ENCODE measurements around the gene SPATA9.
A peak's percentile ranks its signal among the peaks of the same experiment; 100 is the strongest.

- TF ChIP-seq, protein P1, sequence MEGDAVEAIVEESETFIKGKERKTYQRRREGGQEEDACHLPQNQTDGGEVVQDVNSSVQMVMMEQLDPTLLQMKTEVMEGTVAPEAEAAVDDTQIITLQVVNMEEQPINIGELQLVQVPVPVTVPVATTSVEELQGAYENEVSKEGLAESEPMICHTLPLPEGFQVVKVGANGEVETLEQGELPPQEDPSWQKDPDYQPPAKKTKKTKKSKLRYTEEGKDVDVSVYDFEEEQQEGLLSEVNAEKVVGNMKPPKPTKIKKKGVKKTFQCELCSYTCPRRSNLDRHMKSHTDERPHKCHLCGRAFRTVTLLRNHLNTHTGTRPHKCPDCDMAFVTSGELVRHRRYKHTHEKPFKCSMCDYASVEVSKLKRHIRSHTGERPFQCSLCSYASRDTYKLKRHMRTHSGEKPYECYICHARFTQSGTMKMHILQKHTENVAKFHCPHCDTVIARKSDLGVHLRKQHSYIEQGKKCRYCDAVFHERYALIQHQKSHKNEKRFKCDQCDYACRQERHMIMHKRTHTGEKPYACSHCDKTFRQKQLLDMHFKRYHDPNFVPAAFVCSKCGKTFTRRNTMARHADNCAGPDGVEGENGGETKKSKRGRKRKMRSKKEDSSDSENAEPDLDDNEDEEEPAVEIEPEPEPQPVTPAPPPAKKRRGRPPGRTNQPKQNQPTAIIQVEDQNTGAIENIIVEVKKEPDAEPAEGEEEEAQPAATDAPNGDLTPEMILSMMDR (IDR thresholded peaks at IDR 0.05) = no peak
- TF ChIP-seq POLR2A (IDR thresholded peaks at IDR 0.05) = peak in 2 of 3 donors; percentile 39 to 48
Observed at GRCh38 chr5:95731571-95732554, 49.1 kb upstream of the SPATA9 start.

Data from body of pancreas (tissue), 4 donors.